Ishikawa (cell line): ENCODE measurements around the gene DCC.

Experiments used
- CEBPB ChIP-seq: IDR thresholded peaks from 2 replicates; pipeline ENCODE4 v1.6.1; 2012
- EGR1 ChIP-seq: IDR thresholded peaks from 2 replicates; pipeline ENCODE4 v1.6.1; 2012
- EP300 ChIP-seq: IDR thresholded peaks from 2 replicates; pipeline ENCODE4 v1.6.1; 2012; ENCODE audit warnings: borderline replicate concordance
- FOXM1 ChIP-seq: IDR thresholded peaks from 2 replicates; pipeline ENCODE4 v1.6.1; 2012; ENCODE audit warnings: low read depth, borderline replicate concordance
- NFIC ChIP-seq: IDR thresholded peaks from 2 replicates; pipeline ENCODE4 v1.6.1; 2012
- RAD21 ChIP-seq: IDR thresholded peaks from 2 replicates; pipeline ENCODE4 v1.6.1; 2012; ENCODE audit warnings: low read depth
- TAF1 ChIP-seq: IDR thresholded peaks from 2 replicates; pipeline ENCODE4 v1.6.1; 2012; ENCODE audit warnings: low read depth, mild to moderate bottlenecking
- TCF12 ChIP-seq: IDR thresholded peaks from 2 replicates; pipeline ENCODE4 v1.6.1; 2012; ENCODE audit warnings: low read depth
- TEAD4 ChIP-seq: IDR thresholded peaks from 2 replicates; pipeline ENCODE4 v1.6.1; 2012
- YY1 ChIP-seq: IDR thresholded peaks from 2 replicates; pipeline ENCODE4 v1.6.1; 2012; ENCODE audit warnings: low read depth
- ZBTB7A ChIP-seq: IDR thresholded peaks from 2 replicates; pipeline ENCODE4 v1.6.1; 2012; ENCODE audit warnings: low read depth
- TF ChIP-seq, protein P1 (sequence below): IDR thresholded peaks from 2 replicates; pipeline ENCODE4 v1.6.1; 2012
- TF ChIP-seq, protein P2 (sequence below): IDR thresholded peaks from 2 replicates; pipeline ENCODE4 v1.6.1; 2012
- TF ChIP-seq, protein P3 (sequence below): IDR thresholded peaks from 2 replicates; pipeline ENCODE4 v1.6.1; 2012; ENCODE audit warnings: low read depth, mild to moderate bottlenecking

DNA sequence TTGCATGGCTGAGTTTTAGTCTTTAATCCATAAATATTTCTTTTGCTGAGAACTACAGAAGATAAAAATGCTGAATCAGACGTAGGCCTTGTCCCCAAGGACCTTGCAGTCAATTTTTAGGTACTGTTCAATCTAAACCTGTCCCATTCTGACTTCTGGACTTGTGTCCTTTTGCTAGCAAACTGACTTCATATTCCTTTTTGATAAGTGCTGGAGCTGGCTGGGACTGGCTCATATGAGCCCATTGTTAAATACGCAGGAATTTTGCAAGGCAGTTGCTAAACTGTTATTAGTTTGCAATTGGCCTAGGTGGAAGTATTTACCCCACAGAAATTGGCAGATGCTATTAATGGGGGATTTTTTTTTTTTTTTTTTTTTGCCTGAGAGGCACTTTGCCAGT lies 941.4 kb downstream of the DCC start:
- no peak for TF ChIP-seq RAD21
- TF ChIP-seq CEBPB: no peak
- TF ChIP-seq, protein P1, sequence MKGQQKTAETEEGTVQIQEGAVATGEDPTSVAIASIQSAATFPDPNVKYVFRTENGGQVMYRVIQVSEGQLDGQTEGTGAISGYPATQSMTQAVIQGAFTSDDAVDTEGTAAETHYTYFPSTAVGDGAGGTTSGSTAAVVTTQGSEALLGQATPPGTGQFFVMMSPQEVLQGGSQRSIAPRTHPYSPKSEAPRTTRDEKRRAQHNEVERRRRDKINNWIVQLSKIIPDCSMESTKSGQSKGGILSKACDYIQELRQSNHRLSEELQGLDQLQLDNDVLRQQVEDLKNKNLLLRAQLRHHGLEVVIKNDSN: no peak
- no peak for TF ChIP-seq FOXM1
- no peak for TF ChIP-seq EGR1
- TF ChIP-seq, protein P2, sequence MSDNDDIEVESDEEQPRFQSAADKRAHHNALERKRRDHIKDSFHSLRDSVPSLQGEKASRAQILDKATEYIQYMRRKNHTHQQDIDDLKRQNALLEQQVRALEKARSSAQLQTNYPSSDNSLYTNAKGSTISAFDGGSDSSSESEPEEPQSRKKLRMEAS: no peak
- no peak for TF ChIP-seq TCF12
- TF ChIP-seq, protein P3, sequence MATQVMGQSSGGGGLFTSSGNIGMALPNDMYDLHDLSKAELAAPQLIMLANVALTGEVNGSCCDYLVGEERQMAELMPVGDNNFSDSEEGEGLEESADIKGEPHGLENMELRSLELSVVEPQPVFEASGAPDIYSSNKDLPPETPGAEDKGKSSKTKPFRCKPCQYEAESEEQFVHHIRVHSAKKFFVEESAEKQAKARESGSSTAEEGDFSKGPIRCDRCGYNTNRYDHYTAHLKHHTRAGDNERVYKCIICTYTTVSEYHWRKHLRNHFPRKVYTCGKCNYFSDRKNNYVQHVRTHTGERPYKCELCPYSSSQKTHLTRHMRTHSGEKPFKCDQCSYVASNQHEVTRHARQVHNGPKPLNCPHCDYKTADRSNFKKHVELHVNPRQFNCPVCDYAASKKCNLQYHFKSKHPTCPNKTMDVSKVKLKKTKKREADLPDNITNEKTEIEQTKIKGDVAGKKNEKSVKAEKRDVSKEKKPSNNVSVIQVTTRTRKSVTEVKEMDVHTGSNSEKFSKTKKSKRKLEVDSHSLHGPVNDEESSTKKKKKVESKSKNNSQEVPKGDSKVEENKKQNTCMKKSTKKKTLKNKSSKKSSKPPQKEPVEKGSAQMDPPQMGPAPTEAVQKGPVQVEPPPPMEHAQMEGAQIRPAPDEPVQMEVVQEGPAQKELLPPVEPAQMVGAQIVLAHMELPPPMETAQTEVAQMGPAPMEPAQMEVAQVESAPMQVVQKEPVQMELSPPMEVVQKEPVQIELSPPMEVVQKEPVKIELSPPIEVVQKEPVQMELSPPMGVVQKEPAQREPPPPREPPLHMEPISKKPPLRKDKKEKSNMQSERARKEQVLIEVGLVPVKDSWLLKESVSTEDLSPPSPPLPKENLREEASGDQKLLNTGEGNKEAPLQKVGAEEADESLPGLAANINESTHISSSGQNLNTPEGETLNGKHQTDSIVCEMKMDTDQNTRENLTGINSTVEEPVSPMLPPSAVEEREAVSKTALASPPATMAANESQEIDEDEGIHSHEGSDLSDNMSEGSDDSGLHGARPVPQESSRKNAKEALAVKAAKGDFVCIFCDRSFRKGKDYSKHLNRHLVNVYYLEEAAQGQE: no peak
- no peak for TF ChIP-seq TEAD4
- TF ChIP-seq TAF1: no peak
- TF ChIP-seq NFIC: no peak
- no peak for TF ChIP-seq EP300
- no peak for TF ChIP-seq YY1
- no peak for TF ChIP-seq ZBTB7A
